K562 (cell line): ENCODE results near the gene EPHB1. TPM values are rescaled to one million over a fixed set of nuclear protein-coding genes. Genes with fewer than 3 reads are reported as not detected.

Experiments
- ATAC-seq: fragments of 200-7000 bp; cut with Tn5 transposase; 3 replicates; pipeline ENCODE4 v1.9.1; 2020; ENCODE audit warnings: moderate library complexity
- BruUV-seq: library from RNA; stranded (reverse); fragments of 400-500 nt; replicated peaks from 2 replicates; lab custom pipeline; 2021; lab: Mats Ljungman, UMichigan
- CTCF ChIA-PET: fragments of 300-600 bp; formaldehyde crosslinking; extraction: SDS; loops from one replicate; lab custom pipeline; 2021; ENCODE audit warnings: low intra/inter-chr PET ratio; lab: Yijun Ruan, JAX
- POLR2A ChIA-PET: fragments of 300-600, 350-650 bp; sonication (Branson Sonifier 250); formaldehyde crosslinking; extraction: SDS; loops from one replicate; lab custom pipeline; 2021; ENCODE audit warnings: antibody characterized with exemption, inconsistent platforms; lab: Yijun Ruan, JAX
- DNase-seq, 4 experiments: peaks; one replicate each; pipeline versions ENCODE4 v3.0.0 to v3.0.0-alpha.2; 2011 to 2018; ENCODE audit warnings: low spot score in 3 of 4, mixed read lengths in 3 of 4; ENCODE audit errors: extremely low read depth in 1 of 4
- FAIRE-seq: peaks from 2 replicates; lab custom pipeline; 2011; peaks lifted over from hg19 to GRCh38; lab: Jason Lieb, UNC
- H2AFZ ChIP-seq: 2 replicates; pipeline ENCODE4 v1.6.0; 2011; ENCODE audit warnings: low read depth, low read length, control low read depth, inconsistent platforms
- H3K27ac ChIP-seq: fragments of 200-600 bp; 3 replicates; pipeline ENCODE4 v1.8.0; 2011; ENCODE audit warnings: low read depth, mild to moderate bottlenecking, control low read depth, inconsistent platforms, low read length, moderate library complexity, mixed read lengths; ENCODE audit errors: extremely low read depth
- H3K27me3 ChIP-seq, 2 experiments: fragments of 300-600 bp in 1 of 2; 2 replicates in 1 of 2; 3 replicates in 1 of 2; pipeline versions ENCODE4 v1.6.0 to v1.8.0; 2011; ENCODE audit warnings: inconsistent platforms in 2 of 2, low read length in 2 of 2, mild to moderate bottlenecking in 1 of 2, mixed read lengths in 1 of 2, moderate library complexity in 1 of 2; ENCODE audit not compliant: control insufficient read depth in 2 of 2, insufficient read depth in 2 of 2
- H3K36me3 ChIP-seq: fragments of 300-600 bp; 3 replicates; pipeline ENCODE4 v1.8.0; 2011; ENCODE audit warnings: mild to moderate bottlenecking, low read length, inconsistent platforms; ENCODE audit not compliant: control insufficient read depth, insufficient read depth
- H3K4me1 ChIP-seq, 2 experiments: fragments of 200-600 bp in 1 of 2; replicated peaks in 1 of 2; 2 replicates in 1 of 2; 3 replicates in 1 of 2; pipeline versions ENCODE4 v1.5.1 to v1.8.0; 2011; ENCODE audit warnings: inconsistent platforms in 2 of 2, low read length in 2 of 2, mild to moderate bottlenecking in 1 of 2, mixed read lengths in 1 of 2, moderate library complexity in 1 of 2; ENCODE audit not compliant: control insufficient read depth in 2 of 2, insufficient read depth in 2 of 2
- H3K4me2 ChIP-seq: 2 replicates; pipeline ENCODE4 v1.6.1; 2011; ENCODE audit warnings: low read length, control low read depth, inconsistent platforms, mixed read lengths; ENCODE audit not compliant: insufficient read depth
- H3K4me3 ChIP-seq: fragments of 200-600 bp; sonication (generic), shearing (Covaris generic); 2 replicates; pipeline ENCODE4 v1.5.1; 2016; ENCODE audit warnings: control low read depth, inconsistent platforms
- H3K79me2 ChIP-seq: fragments of 200-600 bp; 3 replicates; pipeline ENCODE4 v1.8.0; 2011; ENCODE audit warnings: low read length, inconsistent platforms; ENCODE audit not compliant: control insufficient read depth, insufficient read depth
- H3K9ac ChIP-seq, 2 experiments: 2 replicates each; pipeline versions ENCODE4 v1.6.0 to v1.6.1; 2011; ENCODE audit warnings: low read depth in 2 of 2, low read length in 2 of 2, control low read depth in 1 of 2, inconsistent platforms in 1 of 2, mild to moderate bottlenecking in 1 of 2, mixed read lengths in 1 of 2; ENCODE audit not compliant: insufficient read depth in 1 of 2
- H3K9me1 ChIP-seq: one replicate; pipeline ENCODE4 v1.6.0; 2011; ENCODE audit warnings: inconsistent platforms, mild to moderate bottlenecking, low read length, moderate library complexity; ENCODE audit not compliant: control insufficient read depth, insufficient read depth
- H3K9me3 ChIP-seq: replicated peaks from 2 replicates; pipeline ENCODE4 v1.5.1; 2011; ENCODE audit warnings: low read depth, low read length, inconsistent platforms; ENCODE audit not compliant: control insufficient read depth, insufficient read depth
- H4K20me1 ChIP-seq: replicated peaks from 2 replicates; pipeline ENCODE4 v1.6.1; 2011; ENCODE audit warnings: low read length, inconsistent platforms, mixed read lengths; ENCODE audit not compliant: control insufficient read depth, insufficient read depth
- ARID2 ChIP-seq: fragments of 450-650 bp; IDR thresholded peaks from 2 replicates; pipeline ENCODE4 v1.6.1; 2017; ENCODE audit warnings: antibody characterized with exemption, mild to moderate bottlenecking
- NR0B1 ChIP-seq: fragments of 450-650 bp; IDR thresholded peaks from one replicate; pipeline ENCODE4 v1.6.1; 2018; ENCODE audit warnings: mild to moderate bottlenecking, moderate library complexity; ENCODE audit not compliant: partially characterized antibody
- PHB ChIP-seq: fragments of 250-450 bp; sonication (Bioruptor Pico); IDR thresholded peaks from 2 replicates; pipeline ENCODE4 v1.5.0; 2021
- POLR2G ChIP-seq: fragments of 200-400 bp; formaldehyde crosslinking; IDR thresholded peaks from 2 replicates; pipeline ENCODE4 v1.6.1; 2017; ENCODE audit warnings: low read depth, mild to moderate bottlenecking, antibody characterized with exemption, low read length, moderate library complexity
- POU5F1 ChIP-seq: fragments of 150-350 bp; IDR thresholded peaks from 2 replicates; pipeline ENCODE4 v1.6.1; 2014; ENCODE audit warnings: borderline replicate concordance, low read length, low read depth, mild to moderate bottlenecking; ENCODE audit not compliant: partially characterized antibody
- TCF7L2 ChIP-seq: fragments of 150-350 bp; IDR thresholded peaks from 2 replicates; pipeline ENCODE4 v1.6.1; 2016; ENCODE audit warnings: low read depth, mild to moderate bottlenecking, low read length, moderate library complexity
- WGBS: fragments of 100-300 bp; shearing (Covaris generic); methylation state at CpG from one replicate; pipeline ENCODE4 v1.1.6; 2016; ENCODE audit warnings: low coverage, mixed read lengths; ENCODE audit not compliant: insufficient coverage; ENCODE audit errors: missing lambda C conversion rate; 5-methylcytosine and 5-hydroxymethylcytosine counted together
- in situ Hi-C: fragments of 300-500 bp; cut with MboI; formaldehyde crosslinking; loops from 4 replicates; pipeline ENCODE4 v1.15.0; 2018; ENCODE audit warnings: inconsistent platforms, mixed read lengths
- intact Hi-C: fragments of 100-400 bp; cut with micrococcal nuclease; formaldehyde crosslinking; loops from 2 replicates; pipeline ENCODE4 v1.14.2; 2022
- polyA plus RNA-seq, 8 experiments: library from polyadenylated mRNA; depleted of rRNA in 4 of 8; stranded (reverse) in 5 of 8; unstranded in 3 of 8; fragments of >200 nt; fragmentation: Nextera tagmentation in 2 of 8; fragmentation: Illumina TruSeq in 1 of 8; extraction: Ambion mirVana in 2 of 8; extraction: Trizol in 1 of 8; gene quantifications; 2 replicates each; pipeline versions ENCODE4 v1.2.1 to v1.2.3, GENCODE V29; 2011 to 2014; ENCODE audit warnings: inconsistent platforms in 1 of 8, missing spikeins in 1 of 8
- total RNA-seq, 7 experiments: library from RNA; depleted of rRNA in 6 of 7; stranded (reverse); fragments of >200 nt in 6 of 7; fragmentation: Illumina TruSeq in 2 of 7; extraction: Trizol in 2 of 7; gene quantifications; 2 replicates each; pipeline versions ENCODE4 v1.2.1 to v1.2.3, GENCODE V29; 2011 to 2021; ENCODE audit warnings: low replicate concordance in 1 of 7

EPHB1 gene
- total and polyA plus RNA-seq, 9 of the 15 experiments (the other 6 are each of a cell fraction or from before 2014, with no cell fraction given), result 0.29 TPM; not detected in 8

GRCh38 chr3:134931045-134931785 is 136.2 kb downstream of the EPHB1 start:
- no peak overlapping the region for H3K27ac ChIP-seq
- intact Hi-C loops, result no loop called here
- H3K4me1 ChIP-seq, result no peaks in the 10 kb centered on the region
- in situ Hi-C loops, result no loop called here
- no peak for ATAC-seq
- no peak for TF ChIP-seq NR0B1
- no peak for TF ChIP-seq POU5F1
- TF ChIP-seq PHB (CRISPR knock-in tag), result no peak
- no peak for TF ChIP-seq TCF7L2
- TF ChIP-seq POLR2G, result no peak
- TF ChIP-seq ARID2, result no peak
- no peaks in the 10 kb centered on the region for H3K27me3 ChIP-seq
- CTCF ChIA-PET, result no interaction called here
- H3K79me2 ChIP-seq, result no peaks in the 10 kb centered on the region
- 0% methylated on average over 5 of the region's 5 CpGs for WGBS
- H2AFZ ChIP-seq, result no peak overlapping the region
- H3K36me3 ChIP-seq, result no peaks in the 10 kb centered on the region
- POLR2A ChIA-PET, result no interaction called here
- BruUV-seq, result no TSS peak
- DNase-seq, result no peak
- H3K9me1 ChIP-seq, result no peaks in the 10 kb centered on the region
- no peak for FAIRE-seq
- no peaks in the 10 kb centered on the region for H4K20me1 ChIP-seq
- no peaks in the 10 kb centered on the region for H3K9me3 ChIP-seq
- no peak overlapping the region for H3K4me2 ChIP-seq
- no peak overlapping the region for H3K9ac ChIP-seq
- H3K4me3 ChIP-seq, result no peak overlapping the region
